ENCODE measurements around the gene PADI4.

The PADI4 gene

GRCh38 chr1:17370618-17371017 lies 62.6 kb downstream of the PADI4 start:
- DNase-seq = no peak
- no peaks in the 10 kb centered on the region for H3K27me3 ChIP-seq
- H3K9me3 ChIP-seq = no peaks in the 10 kb centered on the region
- no peak overlapping the region for H3K4me3 ChIP-seq (ENCODE audit: low read depth, low read length)
- H3K36me3 ChIP-seq = no peaks in the 10 kb centered on the region
- TF ChIP-seq CTCF (IDR thresholded peaks at IDR 0.05; ENCODE audit: low read depth, low read length) = peak; percentile 17
- no peaks in the 10 kb centered on the region for H3K4me1 ChIP-seq

- Histone ChIP-seq H3K9me3 (no peaks in the 10 kb centered on the region), H3K36me3 (no peaks in the 10 kb centered on the region), H3K27me3 (no peaks in the 10 kb centered on the region), H3K4me3 (ENCODE audit: low read depth, low read length) (no peak within 1 kb of the TSS), H3K4me1 (no peaks in the 10 kb centered on the region)
- TF ChIP-seq CTCF (IDR thresholded peaks at IDR 0.05; ENCODE audit: low read depth, low read length) = no peak
- DNase-seq = no peak
These were observed 63.9 kb downstream of the PADI4 start, which contains the start of gene PADI6 for GRCh38 chr1:17371896-17372295. Gene PADI6 (plus strand): TSS chr1:17372196. CDS start chr1:17372246, 50 bp downstream.

- H3K4me1 ChIP-seq = no peaks in the 10 kb centered on the region
- no peak for DNase-seq
- H3K9me3 ChIP-seq = no peaks in the 10 kb centered on the region
- no peaks in the 10 kb centered on the region for H3K27me3 ChIP-seq
- H3K36me3 ChIP-seq = no peaks in the 10 kb centered on the region
- no peak for TF ChIP-seq CTCF (IDR thresholded peaks at IDR 0.05; ENCODE audit: low read depth, low read length)
- H3K4me3 ChIP-seq (ENCODE audit: low read depth, low read length) = no peak overlapping the region
These were observed 65.0 kb downstream of the PADI4 start for GRCh38 chr1:17372955-17373354.

- H3K27me3 ChIP-seq = no peaks in the 10 kb centered on the region
- no peak for DNase-seq
- H3K4me1 ChIP-seq = no peaks in the 10 kb centered on the region
- TF ChIP-seq CTCF (IDR thresholded peaks at IDR 0.05; ENCODE audit: low read depth, low read length) = no peak
- no peaks in the 10 kb centered on the region for H3K36me3 ChIP-seq
- H3K9me3 ChIP-seq = no peaks in the 10 kb centered on the region
- no peak overlapping the region for H3K4me3 ChIP-seq (ENCODE audit: low read depth, low read length)
These were observed 67.7 kb downstream of the PADI4 start for GRCh38 chr1:17375651-17376050.

GRCh38 chr1:17377325-17377953 lies 69.4 kb downstream of the PADI4 start:
- Histone ChIP-seq H3K4me3 (ENCODE audit: low read depth, low read length) (no peak overlapping the region), H3K9me3 (no peaks in the 10 kb centered on the region), H3K36me3 (no peaks in the 10 kb centered on the region), H3K27me3 (no peaks in the 10 kb centered on the region), H3K4me1 (no peaks in the 10 kb centered on the region)
- TF ChIP-seq CTCF (IDR thresholded peaks at IDR 0.05; ENCODE audit: low read depth, low read length) = no peak
- DNase-seq = no peak

- Histone ChIP-seq H3K4me1 (no peaks in the 10 kb centered on the region), H3K36me3 (no peaks in the 10 kb centered on the region), H3K27me3 (no peaks in the 10 kb centered on the region), H3K4me3 (ENCODE audit: low read depth, low read length) (no peak overlapping the region), H3K9me3 (no peaks in the 10 kb centered on the region)
- TF ChIP-seq CTCF (IDR thresholded peaks at IDR 0.05; ENCODE audit: low read depth, low read length) = no peak
- DNase-seq = no peak
These were observed 73.2 kb downstream of the PADI4 start for GRCh38 chr1:17381161-17381560.
